ENCODE measurements around the gene MIDN.
A peak's percentile ranks its signal among the peaks of the same experiment; 100 is the strongest.

MIDN gene

GRCh38 chr19:1252221-1252820 lies 3.9 kb downstream of the MIDN start:
- no peaks in the 10 kb centered on the region for H4K20me1 ChIP-seq (ENCODE audit: insufficient read depth, low read length)
- peak overlapping the region; percentile 85 for H3K4me2 ChIP-seq (ENCODE audit: low read length)
- peaks cover 22% of the 10 kb centered on the region for H3K4me1 ChIP-seq (ENCODE audit: insufficient read depth, low read length, severe bottlenecking)
- no peaks in the 10 kb centered on the region for H3K79me2 ChIP-seq (ENCODE audit: insufficient read depth, low read length)
- no peaks in the 10 kb centered on the region for H3K27me3 ChIP-seq (ENCODE audit: insufficient read depth, low read length)
- H3K27ac ChIP-seq (ENCODE audit: low read depth, low read length, poor library complexity, severe bottlenecking) = peak overlapping the region; percentile 95
- H3K36me3 ChIP-seq (ENCODE audit: insufficient read depth, low read length) = peaks cover 42% of the 10 kb centered on the region
- H3K9me3 ChIP-seq (ENCODE audit: low read length) = no peaks in the 10 kb centered on the region
- H2AFZ ChIP-seq (ENCODE audit: low read length) = no peak overlapping the region
- H3K9ac ChIP-seq (ENCODE audit: low read length) = peak overlapping the region; percentile 91
- H3K4me3 ChIP-seq (ENCODE audit: low read depth, low read length, poor library complexity, severe bottlenecking) = peak overlapping the region; percentile 76
- TF ChIP-seq CTCF (IDR thresholded peaks at IDR 0.05; ENCODE audit: low read length) (no peak), EZH2 (IDR thresholded peaks at IDR 0.05; ENCODE audit: borderline replicate concordance, low read length) (no peak)
- no peaks in the 10 kb centered on the region for H3K9me2 ChIP-seq (ENCODE audit: low read depth, low read length)
- H3F3A ChIP-seq (ENCODE audit: insufficient read depth, low read length) = no peaks in the 10 kb centered on the region

GRCh38 chr19:1252821-1253513 lies 4.6 kb downstream of the MIDN start:
- Histone ChIP-seq H3K27me3 (ENCODE audit: insufficient read depth, low read length) (no peaks in the 10 kb centered on the region), H3F3A (ENCODE audit: insufficient read depth, low read length) (no peaks in the 10 kb centered on the region), H3K9me2 (ENCODE audit: low read depth, low read length) (no peaks in the 10 kb centered on the region), H3K4me3 (ENCODE audit: low read depth, low read length, poor library complexity, severe bottlenecking) (peak overlapping the region; percentile 76), H3K4me1 (ENCODE audit: insufficient read depth, low read length, severe bottlenecking) (peaks cover 29% of the 10 kb centered on the region), H4K20me1 (ENCODE audit: insufficient read depth, low read length) (no peaks in the 10 kb centered on the region), H3K36me3 (ENCODE audit: insufficient read depth, low read length) (peaks cover 48% of the 10 kb centered on the region), H3K79me2 (ENCODE audit: insufficient read depth, low read length) (no peaks in the 10 kb centered on the region), H2AFZ (ENCODE audit: low read length) (no peak overlapping the region), H3K9ac (ENCODE audit: low read length) (peak overlapping the region; percentile 91), H3K27ac (ENCODE audit: low read depth, low read length, poor library complexity, severe bottlenecking) (peak overlapping the region; percentile 95), H3K4me2 (ENCODE audit: low read length) (peak overlapping the region; percentile 85), H3K9me3 (ENCODE audit: low read length) (no peaks in the 10 kb centered on the region)
- TF ChIP-seq EZH2 (IDR thresholded peaks at IDR 0.05; ENCODE audit: borderline replicate concordance, low read length) = no peak
- TF ChIP-seq CTCF (IDR thresholded peaks at IDR 0.05; ENCODE audit: low read length) = no peak

GRCh38 chr19:1253514-1254080 lies 5.2 kb downstream of the MIDN start:
- Histone ChIP-seq H2AFZ (ENCODE audit: low read length) (no peak overlapping the region), H3K36me3 (ENCODE audit: insufficient read depth, low read length) (peaks cover 52% of the 10 kb centered on the region), H3F3A (ENCODE audit: insufficient read depth, low read length) (no peaks in the 10 kb centered on the region), H3K9me3 (ENCODE audit: low read length) (no peaks in the 10 kb centered on the region), H3K27ac (ENCODE audit: low read depth, low read length, poor library complexity, severe bottlenecking) (peak overlapping the region; percentile 95), H4K20me1 (ENCODE audit: insufficient read depth, low read length) (no peaks in the 10 kb centered on the region), H3K4me3 (ENCODE audit: low read depth, low read length, poor library complexity, severe bottlenecking) (peak overlapping the region; percentile 76), H3K9ac (ENCODE audit: low read length) (peak overlapping the region; percentile 91; the same call in 1 of the 2 replicates), H3K4me1 (ENCODE audit: insufficient read depth, low read length, severe bottlenecking) (peaks cover 35% of the 10 kb centered on the region), H3K9me2 (ENCODE audit: low read depth, low read length) (no peaks in the 10 kb centered on the region), H3K4me2 (ENCODE audit: low read length) (peak overlapping the region; percentile 85; the same call in 1 of the 2 replicates), H3K27me3 (ENCODE audit: insufficient read depth, low read length) (no peaks in the 10 kb centered on the region), H3K79me2 (ENCODE audit: insufficient read depth, low read length) (no peaks in the 10 kb centered on the region)
- TF ChIP-seq EZH2 (IDR thresholded peaks at IDR 0.05; ENCODE audit: borderline replicate concordance, low read length) (no peak), CTCF (IDR thresholded peaks at IDR 0.05; ENCODE audit: low read length) (no peak)
